Mucosa of gallbladder (tissue), 1 donor: ENCODE measurements around the gene ATP6V1B1. TPM values are rescaled to one million over a fixed set of nuclear protein-coding genes. Genes with fewer than 3 reads are reported as not detected.
"Not testable (repeated sequence)": the region's sequence is repeated elsewhere in the genome, so short reads cannot be mapped to it uniquely, and the experiment has no call there.

Experiments
- DNase-seq: peaks from one replicate; pipeline ENCODE4 v3.0.0-alpha.2; 2020; ENCODE audit warnings: low spot score
- total RNA-seq: library from RNA; stranded (reverse); gene quantifications from one replicate; pipeline ENCODE4 v1.2.1, GENCODE V29; 2021
- donor health status: DM: no; HTN: no; CAD: no.

Gene ATP6V1B1
- total RNA-seq, 1 donor from 2014 or later, result 1.6 TPM

DNA sequence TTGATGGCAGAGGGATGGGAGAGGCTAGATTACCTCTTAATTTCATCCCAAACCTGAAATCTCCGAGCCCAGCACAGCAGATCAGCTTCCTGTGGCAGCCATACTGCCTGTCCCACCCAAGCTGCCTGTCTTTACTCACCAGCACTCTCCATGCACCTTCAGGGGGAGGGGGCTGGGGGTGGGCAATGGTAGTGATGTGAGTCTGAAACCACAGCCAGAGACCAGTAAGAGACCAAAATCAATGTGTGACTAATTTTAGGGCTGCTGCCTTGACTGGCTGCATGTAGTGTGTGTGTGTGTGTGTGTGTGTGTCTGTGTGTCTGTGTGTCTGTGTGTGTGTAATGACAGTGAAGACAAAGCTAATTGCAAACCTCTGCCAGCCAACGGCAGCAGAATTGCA is 70.6 kb downstream of the ATP6V1B1 start:
- DNase-seq, result no peak

DNA sequence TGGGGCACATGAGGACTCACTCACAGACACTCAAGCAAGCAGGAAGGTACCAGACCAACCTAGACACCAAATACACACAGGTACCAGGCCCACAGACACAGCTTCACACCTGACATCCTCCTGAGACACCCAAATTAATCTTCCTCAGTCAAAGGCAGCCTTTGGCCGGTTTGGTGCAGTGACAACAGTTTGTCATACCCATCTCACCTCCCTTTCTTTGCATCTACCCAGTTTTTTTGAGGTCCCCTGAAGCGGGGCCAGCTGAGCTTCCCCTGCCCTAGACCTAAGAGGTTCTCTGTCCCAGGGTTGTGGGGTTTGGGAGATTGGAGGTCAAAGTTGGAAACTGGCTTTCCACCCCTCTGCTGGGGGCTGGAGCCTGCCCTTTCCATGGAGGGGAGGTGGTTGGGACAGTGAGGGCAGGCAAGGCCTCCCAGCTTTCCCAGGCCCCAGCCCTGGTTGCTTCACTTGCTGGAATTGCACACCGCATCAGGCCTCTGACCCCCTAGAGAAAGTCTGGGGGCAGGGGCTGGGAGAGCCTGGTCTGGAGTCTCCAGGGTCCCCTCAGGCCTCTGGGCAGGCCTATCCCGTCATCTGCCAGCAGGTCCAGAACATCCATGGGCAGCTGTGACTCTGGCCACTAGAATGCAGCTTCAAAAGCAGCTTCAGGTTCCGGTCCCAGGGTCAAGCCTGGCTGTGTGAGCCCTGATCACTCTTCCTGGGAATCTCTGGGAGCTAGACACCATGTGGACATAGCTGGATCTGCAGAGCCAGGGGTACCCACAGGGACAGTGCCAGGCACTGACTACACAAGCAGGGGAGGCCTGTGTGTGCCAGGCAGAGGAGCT is 71.5 kb downstream of the ATP6V1B1 start:
- no peak for DNase-seq

DNA sequence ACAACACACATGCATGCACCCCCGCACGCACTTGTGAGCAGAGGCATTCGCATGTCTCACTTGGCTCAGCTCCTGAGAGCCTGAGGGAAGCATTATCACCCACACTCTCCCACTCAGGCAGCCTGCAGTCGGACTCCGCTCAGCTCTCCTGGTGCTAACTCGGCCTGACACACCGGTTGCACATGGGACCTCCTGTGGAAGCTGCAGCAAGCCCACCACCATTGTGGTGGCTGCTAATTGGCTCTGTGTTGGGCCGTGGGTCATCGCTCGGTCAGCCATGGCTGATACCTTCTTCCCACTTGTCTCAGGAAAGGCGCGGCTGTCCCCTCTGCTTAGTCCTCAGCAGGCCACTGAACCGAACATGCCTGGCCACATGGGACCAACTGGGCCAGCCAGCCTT is 72.6 kb downstream of the ATP6V1B1 start:
- no peak for DNase-seq

DNA sequence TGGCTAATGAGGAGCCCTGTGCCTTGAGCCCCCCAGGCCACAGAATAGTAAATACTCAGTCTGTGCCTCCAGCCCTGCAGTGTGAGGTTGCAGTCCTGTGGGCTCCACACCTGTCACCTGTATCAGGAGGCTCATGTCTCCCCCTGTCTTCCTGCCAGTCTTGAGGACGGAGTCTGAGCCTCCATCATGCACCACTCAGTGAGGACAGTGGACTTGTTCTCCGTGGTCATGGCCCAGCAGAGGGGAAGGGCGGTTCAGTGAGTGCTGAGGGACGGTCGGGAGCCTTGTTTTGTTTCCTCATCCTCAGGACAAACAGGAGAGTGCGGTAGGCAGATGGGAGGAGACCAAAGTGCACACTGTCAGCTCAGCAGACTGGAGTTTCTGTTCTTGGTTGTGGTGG is 76.1 kb downstream of the ATP6V1B1 start:
- not testable (repeated sequence) for DNase-seq

Other genes starting within 250 kb of the ATP6V1B1 start
- 0.95 TPM for gene ADD2, start 167.7 kb upstream of the ATP6V1B1 start, total RNA-seq
- gene FIGLA, start 145.3 kb upstream of the ATP6V1B1 start, total RNA-seq, result not detected
- gene CLEC4F, start 115.3 kb upstream of the ATP6V1B1 start, total RNA-seq, result 0.17 TPM
- gene CD207, start 100.1 kb upstream of the ATP6V1B1 start, total RNA-seq, result 0.52 TPM
- not detected for gene VAX2, start 35.3 kb upstream of the ATP6V1B1 start, total RNA-seq
- gene ANKRD53, start 42.7 kb downstream of the ATP6V1B1 start, total RNA-seq, result 2.9 TPM
- gene TEX261, start 59.0 kb downstream of the ATP6V1B1 start, total RNA-seq, result 62.8 TPM
- 104 TPM for gene NAGK, start 132.7 kb downstream of the ATP6V1B1 start, total RNA-seq
- gene MCEE, start 194.3 kb downstream of the ATP6V1B1 start, total RNA-seq, result 15.8 TPM
- gene MPHOSPH10, start 194.7 kb downstream of the ATP6V1B1 start, total RNA-seq, result 31.4 TPM